Endothelial cell of umbilical vein (primary cell): ENCODE data around the gene DLL4.

Source experiments
- CTCF ChIP-seq, 2 donors: IDR thresholded peaks; 1 replicate in 1 of 2; 2 replicates in 1 of 2; pipeline ENCODE4 v1.5.1; 2011; ENCODE audit warnings: low read length in 2 of 2, mild to moderate bottlenecking in 2 of 2, moderate library complexity in 2 of 2, control low read depth in 1 of 2, inconsistent platforms in 1 of 2, low read depth in 1 of 2; ENCODE audit not compliant: insufficient read depth in 1 of 2; ENCODE audit errors: extremely low read depth in 1 of 2
- EZH2 ChIP-seq: IDR thresholded peaks from 2 replicates; pipeline ENCODE4 v1.6.1; 2012; ENCODE audit warnings: borderline replicate concordance, low read depth, mild to moderate bottlenecking, moderate library complexity, low read length, inconsistent platforms; ENCODE audit not compliant: severe bottlenecking
- FOS ChIP-seq: IDR thresholded peaks from 2 replicates; pipeline ENCODE4 v1.6.1; 2011; ENCODE audit warnings: mild to moderate bottlenecking, low read length, moderate library complexity, borderline replicate concordance; ENCODE audit not compliant: insufficient read depth
- GATA2 ChIP-seq: IDR thresholded peaks from 2 replicates; pipeline ENCODE4 v1.7.0; 2011; ENCODE audit warnings: low read depth, mild to moderate bottlenecking, moderate library complexity, mixed read lengths, low read length; ENCODE audit not compliant: insufficient read length, insufficient read depth
- JUN ChIP-seq: IDR thresholded peaks from 2 replicates; pipeline ENCODE4 v1.6.1; 2011; ENCODE audit warnings: borderline replicate concordance, low read depth; ENCODE audit not compliant: insufficient read length, insufficient read depth
- POLR2A ChIP-seq: IDR thresholded peaks from 2 replicates; pipeline ENCODE4 v1.6.1; 2012; ENCODE audit warnings: low read depth, mild to moderate bottlenecking, control low read depth, low read length
- POLR2AphosphoS5 ChIP-seq: IDR thresholded peaks from 2 replicates; pipeline ENCODE4 v1.6.1; 2012; ENCODE audit warnings: low read depth, mild to moderate bottlenecking, control low read depth, low read length, moderate library complexity; ENCODE audit not compliant: insufficient read depth

DNA sequence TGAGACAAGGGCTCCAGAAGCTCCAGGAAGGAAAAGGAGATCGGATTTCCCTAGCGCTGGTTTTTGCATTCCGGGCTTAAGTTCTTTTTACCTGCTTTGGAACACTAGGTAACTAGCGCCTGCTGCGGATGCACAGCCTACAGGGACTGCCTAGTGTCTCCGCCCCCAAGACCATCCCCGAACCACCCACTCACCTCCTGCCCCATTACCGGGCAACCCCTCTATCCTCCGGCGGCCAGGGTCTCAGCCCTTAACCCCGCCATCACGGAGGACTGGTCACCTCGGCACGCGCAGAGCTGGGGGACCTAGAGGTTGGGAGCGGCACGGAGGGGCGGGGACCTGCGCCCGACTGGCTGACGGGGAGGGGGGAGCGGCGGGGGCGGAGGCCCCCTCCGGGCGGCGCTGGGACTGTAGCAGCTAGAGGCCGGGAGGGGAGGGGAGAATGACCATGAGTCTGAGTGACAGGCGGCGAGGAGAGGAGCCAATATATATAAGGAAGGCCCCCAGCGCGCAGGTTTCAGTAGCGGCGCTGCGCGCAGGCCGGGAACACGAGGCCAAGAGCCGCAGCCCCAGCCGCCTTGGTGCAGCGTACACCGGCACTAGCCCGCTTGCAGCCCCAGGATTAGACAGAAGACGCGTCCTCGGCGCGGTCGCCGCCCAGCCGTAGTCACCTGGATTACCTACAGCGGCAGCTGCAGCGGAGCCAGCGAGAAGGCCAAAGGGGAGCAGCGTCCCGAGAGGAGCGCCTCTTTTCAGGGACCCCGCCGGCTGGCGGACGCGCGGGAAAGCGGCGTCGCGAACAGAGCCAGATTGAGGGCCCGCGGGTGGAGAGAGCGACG is at the start of gene DLL4:
- peak in 1 of 2 donors; percentile 7 for TF ChIP-seq CTCF (IDR thresholded peaks at IDR 0.05; ENCODE audit: extremely low read depth in 1 of 2, insufficient read depth in 1 of 2, low read depth in 1 of 2, low read length in 2 of 2)
- peak; percentile 94 for TF ChIP-seq POLR2AphosphoS5
- peak; percentile 99 for TF ChIP-seq POLR2A
- TF ChIP-seq EZH2: peak; percentile 8
- TF ChIP-seq GATA2: no peak
- TF ChIP-seq JUN: no peak
- TF ChIP-seq FOS: no peak
